IMR-90 (cell line): ENCODE results near the gene EIF2B2. TPM values are rescaled to one million over a fixed set of nuclear protein-coding genes. Genes with fewer than 3 reads are reported as not detected.
"Not testable (repeated sequence)": the region's sequence is repeated elsewhere in the genome, so short reads cannot be mapped to it uniquely, and the experiment has no call there.

Source experiments
- ATAC-seq: fragments of 200-7000 bp; cut with Tn5 transposase; 2 replicates; pipeline ENCODE4 v1.9.1; 2020; ENCODE audit warnings: low read depth, mild to moderate bottlenecking, moderate library complexity
- BruUV-seq: library from RNA; stranded (reverse); fragments of 400-500 nt; replicated peaks from 2 replicates; lab custom pipeline; 2021; lab: Mats Ljungman, UMichigan
- CTCF ChIA-PET: fragments of 300-600 bp; formaldehyde crosslinking; extraction: SDS; loops from one replicate; lab custom pipeline; 2021; ENCODE audit warnings: antibody characterized with exemption; lab: Yijun Ruan, JAX
- POLR2A ChIA-PET: fragments of 300-600 bp; sonication (Branson Sonifier 250); formaldehyde crosslinking; loops from one replicate; lab custom pipeline; 2022; ENCODE audit warnings: antibody characterized with exemption; ENCODE audit not compliant: unreplicated experiment; lab: Charles Lee
- DNase-seq: peaks from one replicate; pipeline ENCODE4 v3.0.0; 2013
- H2AFZ ChIP-seq: replicated peaks from 2 replicates; pipeline ENCODE3; 2013; ENCODE audit warnings: low read length, mild to moderate bottlenecking; ENCODE audit not compliant: poor library complexity
- H2AK5ac ChIP-seq: 2 replicates; pipeline ENCODE4 v1.6.1; 2013; ENCODE audit warnings: low read depth, low read length, inconsistent platforms
- H2AK9ac ChIP-seq: replicated peaks from 2 replicates; pipeline ENCODE3; 2013; ENCODE audit warnings: mild to moderate bottlenecking, low read depth, low read length, moderate library complexity; ENCODE audit not compliant: poor library complexity
- H2BK120ac ChIP-seq: 2 replicates; pipeline ENCODE4 v1.6.1; 2013; ENCODE audit warnings: low read depth, low read length, inconsistent platforms
- H2BK15ac ChIP-seq: 3 replicates; pipeline ENCODE4 v1.6.1; 2013; ENCODE audit warnings: low read depth, low read length, inconsistent platforms
- H2BK20ac ChIP-seq: 2 replicates; pipeline ENCODE4 v1.6.1; 2013; ENCODE audit warnings: low read depth, mild to moderate bottlenecking, inconsistent platforms, low read length, moderate library complexity
- H2BK5ac ChIP-seq: 2 replicates; pipeline ENCODE4 v1.6.1; 2013; ENCODE audit warnings: mild to moderate bottlenecking, low read depth, low read length, inconsistent platforms; ENCODE audit not compliant: poor library complexity, severe bottlenecking
- H3K14ac ChIP-seq: replicated peaks from 2 replicates; pipeline ENCODE4 v1.6.1; 2013; ENCODE audit warnings: low read depth, low read length, inconsistent platforms
- H3K18ac ChIP-seq: 2 replicates; pipeline ENCODE4 v1.6.1; 2013; ENCODE audit warnings: low read depth, low read length, control low read depth
- H3K23ac ChIP-seq: 2 replicates; pipeline ENCODE4 v1.6.1; 2013; ENCODE audit warnings: low read depth, low read length, inconsistent platforms
- H3K27ac ChIP-seq: 2 replicates; pipeline ENCODE4 v1.5.1; 2013; ENCODE audit warnings: mild to moderate bottlenecking, control low read depth, low read length; ENCODE audit not compliant: insufficient read depth
- H3K27me3 ChIP-seq: 2 replicates; pipeline ENCODE4 v1.6.1; 2013; ENCODE audit warnings: low read length; ENCODE audit not compliant: control insufficient read depth, insufficient read depth
- H3K36me3 ChIP-seq: 2 replicates; pipeline ENCODE4 v1.6.1; 2013; ENCODE audit warnings: low read length, mixed read lengths; ENCODE audit not compliant: control insufficient read depth, insufficient read depth
- H3K4ac ChIP-seq: 2 replicates; pipeline ENCODE4 v1.6.1; 2013; ENCODE audit warnings: low read depth, low read length, inconsistent platforms
- H3K4me1 ChIP-seq: 2 replicates; pipeline ENCODE4 v1.6.1; 2013; ENCODE audit warnings: low read length, mixed read lengths; ENCODE audit not compliant: control insufficient read depth, insufficient read depth
- H3K4me2 ChIP-seq: 2 replicates; pipeline ENCODE4 v1.6.1; 2013; ENCODE audit warnings: low read depth, mild to moderate bottlenecking, control low read depth, low read length, moderate library complexity
- H3K4me3 ChIP-seq: 2 replicates; pipeline ENCODE4 v1.5.1; 2013; ENCODE audit warnings: low read depth, mild to moderate bottlenecking, control low read depth, low read length, moderate library complexity; ENCODE audit not compliant: insufficient read depth
- H3K56ac ChIP-seq: 2 replicates; pipeline ENCODE4 v1.6.1; 2013; ENCODE audit warnings: low read length, inconsistent platforms; ENCODE audit not compliant: insufficient read depth; ENCODE audit errors: extremely low read depth
- H3K79me1 ChIP-seq, 2 experiments: 2 replicates each; pipeline ENCODE4 v1.6.1; 2013; ENCODE audit warnings: low read length in 2 of 2, inconsistent platforms in 1 of 2, low read depth in 1 of 2
- H3K9ac ChIP-seq: 2 replicates; pipeline ENCODE4 v1.6.1; 2013; ENCODE audit warnings: low read depth, low read length, control low read depth
- H3K9me1 ChIP-seq: 2 replicates; pipeline ENCODE4 v1.6.1; 2013; ENCODE audit warnings: low read length, inconsistent platforms; ENCODE audit not compliant: insufficient read depth
- H3K9me3 ChIP-seq: 2 replicates; pipeline ENCODE4 v1.6.1; 2013; ENCODE audit warnings: low read length; ENCODE audit not compliant: control insufficient read depth, insufficient read depth
- H4K20me1 ChIP-seq: 2 replicates; pipeline ENCODE4 v1.6.1; 2013; ENCODE audit warnings: low read length, inconsistent platforms; ENCODE audit not compliant: insufficient read depth
- H4K5ac ChIP-seq: 2 replicates; pipeline ENCODE4 v1.6.1; 2013; ENCODE audit warnings: mild to moderate bottlenecking, low read depth, low read length, control low read depth
- H4K8ac ChIP-seq, 2 experiments: 2 replicates each; pipeline ENCODE4 v1.6.1; 2013; ENCODE audit warnings: low read depth in 2 of 2, low read length in 2 of 2, control low read depth in 1 of 2, inconsistent platforms in 1 of 2
- H4K91ac ChIP-seq: 2 replicates; pipeline ENCODE4 v1.6.1; 2013; ENCODE audit warnings: low read depth, low read length, inconsistent platforms; ENCODE audit not compliant: insufficient read depth
- WGBS, 2 experiments: methylation state at CpG; one replicate each; pipeline versions ENCODE4 v1.1.5 to v1.1.7; 2013; ENCODE audit warnings: missing lambda C conversion rate in 2 of 2; ENCODE audit not compliant: insufficient read length in 1 of 2; ENCODE audit errors: extremely low coverage in 2 of 2; 5-methylcytosine and 5-hydroxymethylcytosine counted together
- dilution Hi-C: fragments of 300-500 bp; cut with HindIII; formaldehyde crosslinking; loops from one replicate; pipeline ENCODE4 v1.14.3; 2018; ENCODE audit warnings: low sequenced_read_pairs; ENCODE audit not compliant: unreplicated experiment
- in situ Hi-C: fragments of 300-500 bp; cut with MboI; formaldehyde crosslinking; loops from 3 replicates; pipeline ENCODE4 v1.14.3; 2019; ENCODE audit warnings: low sequenced_read_pairs, inconsistent platforms, mixed read lengths
- intact Hi-C: fragments of 100-400 bp; cut with micrococcal nuclease; formaldehyde crosslinking; loops from 2 replicates; pipeline ENCODE4 v1.10.0; 2022
- polyA plus RNA-seq, 3 experiments: library from polyadenylated mRNA; depleted of rRNA; stranded (reverse); fragments of >200 nt; gene quantifications; 2 replicates each; pipeline ENCODE4 v1.2.3, GENCODE V29; 2012; ENCODE audit warnings: low replicate concordance in 1 of 3
- total RNA-seq: library from RNA; depleted of rRNA; stranded (reverse); fragments of >200 nt; gene quantifications from 2 replicates; pipeline ENCODE4 v1.2.3, GENCODE V29; 2012

EIF2B2 gene
- total and polyA plus RNA-seq, 2 of the 4 experiments (the other 2 are of a cell fraction) = 63.6 to 70.1 TPM

DNA sequence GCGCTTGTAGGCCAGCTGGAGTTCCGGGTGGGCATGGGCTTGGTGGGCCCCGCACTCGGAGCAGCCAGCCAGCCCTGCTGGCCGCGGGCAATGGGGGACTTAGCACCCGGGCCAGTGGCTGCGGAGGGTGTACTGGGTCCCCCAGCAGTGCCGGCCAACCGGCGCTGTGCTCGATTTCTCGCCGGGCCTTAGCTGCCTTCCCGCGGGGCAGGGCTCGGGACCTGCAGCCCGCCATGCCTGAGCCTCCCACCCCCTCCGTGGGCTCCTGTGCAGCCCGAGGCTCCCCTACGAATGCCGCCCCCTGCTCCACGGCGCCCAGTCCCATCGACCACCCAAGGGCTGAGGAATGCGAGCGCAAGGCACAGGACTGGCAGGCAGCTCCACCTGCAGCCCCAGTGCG is 8.5 kb upstream of the EIF2B2 start:
- H3K4me2 ChIP-seq, H3K9me3 ChIP-seq, H3K4me3 ChIP-seq, H3K4me1 ChIP-seq, H3K4ac ChIP-seq, H2AK9ac ChIP-seq, H4K8ac ChIP-seq, H3K9me1 ChIP-seq, H2AK5ac ChIP-seq, H2AFZ ChIP-seq, H3K79me1 ChIP-seq, intact Hi-C loops, H3K56ac ChIP-seq, H2BK5ac ChIP-seq, H4K20me1 ChIP-seq, in situ Hi-C loops, H4K91ac ChIP-seq, DNase-seq, H3K27ac ChIP-seq, H3K36me3 ChIP-seq, H2BK120ac ChIP-seq, H2BK15ac ChIP-seq, H3K14ac ChIP-seq, dilution Hi-C loops, H4K5ac ChIP-seq, BruUV-seq, H2BK20ac ChIP-seq, H3K27me3 ChIP-seq, CTCF ChIA-PET, H3K18ac ChIP-seq, H3K23ac ChIP-seq, POLR2A ChIA-PET, ATAC-seq, H3K9ac ChIP-seq: not testable (repeated sequence)
- WGBS, 2 experiments = 100% methylated on average over 1 of the region's 28 CpGs; no CpG with 5 or more reads in 1 of the 2 experiments

- intact Hi-C loops, H3K4me2 ChIP-seq, ATAC-seq, H2AK9ac ChIP-seq, H3K9me3 ChIP-seq, H3K9ac ChIP-seq, H4K8ac ChIP-seq, H3K18ac ChIP-seq, H3K36me3 ChIP-seq, H3K79me1 ChIP-seq, BruUV-seq, H3K4ac ChIP-seq, H3K23ac ChIP-seq, dilution Hi-C loops, H4K5ac ChIP-seq, H2AFZ ChIP-seq, CTCF ChIA-PET, H2BK15ac ChIP-seq, H4K91ac ChIP-seq, POLR2A ChIA-PET, H2AK5ac ChIP-seq, H2BK5ac ChIP-seq, H2BK120ac ChIP-seq, DNase-seq, in situ Hi-C loops, H3K4me1 ChIP-seq, H3K27me3 ChIP-seq, H3K14ac ChIP-seq, H3K9me1 ChIP-seq, H3K56ac ChIP-seq, H3K4me3 ChIP-seq, H2BK20ac ChIP-seq, H4K20me1 ChIP-seq, H3K27ac ChIP-seq: not testable (repeated sequence)
- no CpG with 5 or more reads among the region's 7 CpGs for WGBS, 2 experiments
These were observed 6.9 kb upstream of the EIF2B2 start for GRCh38 chr14:74995781-74996180.
